Mucosa of descending colon (tissue), 3 donors: ENCODE data around the gene SPINT3. TPM values are rescaled to one million over a fixed set of nuclear protein-coding genes. Genes with fewer than 3 reads are reported as not detected.
A peak's percentile ranks its signal among the peaks of the same experiment; 100 is the strongest.

Source experiments
- ATAC-seq: fragments of 200-7000 bp; cut with Tn5 transposase; one replicate; pipeline ENCODE4 v1.9.1; 2020; ENCODE audit warnings: mild to moderate bottlenecking, moderate library complexity
- DNase-seq, 3 donors: peaks; one replicate each; pipeline ENCODE4 v3.0.0-alpha.2; 2020
- H3K36me3 ChIP-seq: fragments of 200-600 bp; one replicate; pipeline ENCODE4 v1.8.0; 2021; ENCODE audit warnings: low read depth, mild to moderate bottlenecking
- H3K4me1 ChIP-seq: fragments of 200-600 bp; one replicate; pipeline ENCODE4 v1.8.0; 2021; ENCODE audit warnings: low read depth, mild to moderate bottlenecking
- H3K4me3 ChIP-seq: fragments of 200-600 bp; one replicate; pipeline ENCODE4 v1.8.0; 2021; ENCODE audit warnings: mild to moderate bottlenecking
- H3K9me3 ChIP-seq: fragments of 200-600 bp; one replicate; pipeline ENCODE4 v1.8.0; 2021; ENCODE audit warnings: mild to moderate bottlenecking
- intact Hi-C, 2 donors: fragments of 100-400 bp; cut with DNase I in 1 of 2; cut with micrococcal nuclease in 1 of 2; formaldehyde crosslinking; loops; one replicate each; pipeline versions ENCODE4 v1.11.0 to v1.11.1; 2022; cut with DNase I, micrococcal nuclease
- long read RNA-seq, 2 donors: library from polyadenylated mRNA; unstranded; transcript quantifications; one replicate each; pipeline ENCODE4 v2.0.0, GENCODE V29; 2019 to 2021
- total RNA-seq, 3 donors: library from RNA; stranded (reverse); fragmentation: NEBNext Ultra II Directional in 2 of 3; extraction: Animal tissue kit (Norgen Biotek cat#: 25700) in 2 of 3; gene quantifications; one replicate each; pipeline versions ENCODE4 v1.2.1 to v1.2.4, GENCODE V29; 2021 to 2023
- TF ChIP-seq, protein P1 (sequence below): fragments of 200-600 bp; IDR thresholded peaks from one replicate; pipeline ENCODE4 v1.8.0; 2022; ENCODE audit warnings: antibody characterized with exemption, mild to moderate bottlenecking
- donor health status: DM: no; HTN: no; CAD: no; lungs with moderate emphysema.
- donor health status: DM: no; HTN: no; CAD: no.
- donor health status: DM: no; HTN: yes; CAD: no.

SPINT3 gene, protein sequence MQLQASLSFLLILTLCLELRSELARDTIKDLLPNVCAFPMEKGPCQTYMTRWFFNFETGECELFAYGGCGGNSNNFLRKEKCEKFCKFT
- not detected for total RNA-seq
- long read RNA-seq, donor 1: 0 reads
- long read RNA-seq, donor 2: 0 reads

DNA sequence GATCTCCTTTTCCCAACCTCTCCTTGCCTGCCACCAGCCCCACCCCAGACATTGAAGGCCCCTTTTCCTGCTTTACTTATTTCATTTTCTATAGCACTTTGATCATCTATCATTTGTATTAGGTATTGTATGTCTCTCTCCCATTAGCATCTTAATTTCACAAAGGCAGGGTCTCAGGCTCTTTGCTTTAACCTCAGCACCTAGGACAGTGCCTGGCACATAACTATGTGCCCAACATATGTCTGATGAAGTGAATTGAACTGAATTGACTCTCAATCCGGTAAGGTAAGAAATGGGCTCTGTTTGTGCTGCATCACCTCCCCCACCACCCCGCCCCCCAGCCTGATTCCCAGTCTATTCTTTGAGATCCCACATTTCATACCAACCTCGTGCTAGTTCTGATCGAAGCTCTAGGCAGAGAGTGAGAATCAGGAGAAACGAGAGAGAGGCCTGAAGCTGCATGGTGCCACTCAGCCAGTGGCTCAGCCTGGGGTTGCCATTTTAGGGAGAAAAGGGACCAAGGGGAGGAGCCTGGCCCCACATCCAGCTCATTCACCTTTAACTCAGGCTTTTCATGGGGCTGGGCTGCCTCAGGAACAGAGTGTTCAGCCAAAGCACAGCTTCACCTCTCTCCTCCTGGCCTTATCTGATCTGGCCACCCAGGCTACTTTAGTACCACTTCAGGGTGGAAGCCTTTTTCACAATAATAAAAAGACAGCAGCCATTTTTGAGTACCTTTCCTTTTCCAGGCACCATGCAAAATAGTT lies at the start of gene SPINT3:
SPINT3 (minus strand) TSS at position 476 of the 767 bp plus-strand sequence; CDS start at position 462, 14 bp downstream.
- TF ChIP-seq, protein P1, sequence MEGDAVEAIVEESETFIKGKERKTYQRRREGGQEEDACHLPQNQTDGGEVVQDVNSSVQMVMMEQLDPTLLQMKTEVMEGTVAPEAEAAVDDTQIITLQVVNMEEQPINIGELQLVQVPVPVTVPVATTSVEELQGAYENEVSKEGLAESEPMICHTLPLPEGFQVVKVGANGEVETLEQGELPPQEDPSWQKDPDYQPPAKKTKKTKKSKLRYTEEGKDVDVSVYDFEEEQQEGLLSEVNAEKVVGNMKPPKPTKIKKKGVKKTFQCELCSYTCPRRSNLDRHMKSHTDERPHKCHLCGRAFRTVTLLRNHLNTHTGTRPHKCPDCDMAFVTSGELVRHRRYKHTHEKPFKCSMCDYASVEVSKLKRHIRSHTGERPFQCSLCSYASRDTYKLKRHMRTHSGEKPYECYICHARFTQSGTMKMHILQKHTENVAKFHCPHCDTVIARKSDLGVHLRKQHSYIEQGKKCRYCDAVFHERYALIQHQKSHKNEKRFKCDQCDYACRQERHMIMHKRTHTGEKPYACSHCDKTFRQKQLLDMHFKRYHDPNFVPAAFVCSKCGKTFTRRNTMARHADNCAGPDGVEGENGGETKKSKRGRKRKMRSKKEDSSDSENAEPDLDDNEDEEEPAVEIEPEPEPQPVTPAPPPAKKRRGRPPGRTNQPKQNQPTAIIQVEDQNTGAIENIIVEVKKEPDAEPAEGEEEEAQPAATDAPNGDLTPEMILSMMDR: no peak
- Histone ChIP-seq H3K9me3 (no peaks in the 10 kb centered on the region), H3K4me1 (no peaks in the 10 kb centered on the region), H3K36me3 (no peaks in the 10 kb centered on the region), H3K4me3 (no peak within 1 kb of the TSS)
- intact Hi-C loops: no loop called here
- ATAC-seq (no peak), DNase-seq (no peak)

DNA sequence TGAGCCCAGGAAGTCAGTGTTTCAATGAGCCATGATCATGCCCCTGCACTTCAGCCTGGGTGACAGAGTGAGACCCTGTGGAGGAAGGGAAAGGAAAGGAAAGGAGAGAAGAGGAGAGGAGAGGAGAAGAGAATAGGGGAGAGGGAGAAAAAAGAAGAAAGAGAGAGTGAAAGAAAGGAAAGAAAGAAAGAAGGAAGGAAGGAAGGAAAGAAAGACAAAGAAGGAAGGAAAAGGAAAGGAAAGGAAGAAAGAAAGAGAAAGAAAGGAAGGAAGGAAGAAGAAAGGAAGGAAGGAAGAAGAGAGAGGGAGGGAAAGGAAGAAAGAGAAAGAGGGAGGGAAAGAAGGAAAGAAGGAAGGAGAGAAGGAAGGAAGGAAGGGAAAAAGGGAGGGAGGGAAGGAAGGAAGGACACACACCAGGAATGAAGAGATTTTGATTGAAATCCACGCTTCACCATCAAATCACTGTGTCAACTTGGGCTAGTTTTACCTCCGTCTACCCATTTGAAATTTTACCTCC lies 49.4 kb upstream of the SPINT3 start:
- no peaks in the 10 kb centered on the region for H3K36me3 ChIP-seq
- intact Hi-C loops: no loop called here

DNA sequence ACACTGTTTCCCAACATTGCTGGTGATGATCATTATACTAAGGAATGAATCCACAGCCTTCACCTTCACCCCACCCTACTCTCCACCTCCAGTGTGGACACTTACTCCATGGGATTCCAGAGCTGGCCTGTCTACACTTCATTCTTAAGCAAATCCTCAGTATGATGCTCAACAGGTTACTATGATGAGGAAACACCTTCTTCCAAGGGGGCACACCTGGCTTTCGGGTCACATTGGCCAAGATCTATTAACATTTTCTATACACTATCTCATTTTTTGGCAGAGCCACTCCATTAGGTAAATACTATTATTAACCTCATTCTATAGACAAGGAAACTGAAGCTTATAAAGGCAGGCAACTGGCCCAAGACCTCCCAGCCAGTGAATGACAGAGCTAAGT lies 39.8 kb upstream of the SPINT3 start:
- intact Hi-C loops: no loop called here
- no peaks in the 10 kb centered on the region for H3K36me3 ChIP-seq
- peaks cover 3% of the 10 kb centered on the region for H3K4me1 ChIP-seq
- no peaks in the 10 kb centered on the region for H3K9me3 ChIP-seq
- ATAC-seq: no peak
- TF ChIP-seq, protein P1: no peak
- H3K4me3 ChIP-seq: no peak overlapping the region
- no peak for DNase-seq

More for the DNA sequence above, 49.4 kb upstream of the SPINT3 start:
- no peak for ATAC-seq
- no peak overlapping the region for H3K4me3 ChIP-seq
- no peaks in the 10 kb centered on the region for H3K4me1 ChIP-seq
- H3K9me3 ChIP-seq: no peaks in the 10 kb centered on the region
- no peak for DNase-seq
- TF ChIP-seq, protein P1: no peak

DNA sequence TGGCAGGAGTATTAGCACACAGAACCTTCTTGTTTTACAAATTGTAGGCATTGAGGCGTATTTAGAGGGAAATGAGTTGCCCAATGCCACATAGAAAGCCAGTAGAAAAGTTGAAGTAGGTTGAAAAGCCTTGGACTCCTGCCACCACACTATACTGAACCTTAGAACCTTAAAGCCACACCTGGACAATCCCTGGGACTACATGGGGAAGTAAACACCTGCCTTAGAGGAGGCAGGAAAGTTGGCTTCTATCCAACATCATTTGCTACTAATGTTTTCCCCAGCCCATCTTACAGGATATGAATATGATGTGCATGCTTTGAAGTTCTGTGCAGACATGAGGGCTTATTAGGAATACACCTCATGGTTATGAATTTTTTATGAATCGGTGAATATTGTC lies 37.0 kb upstream of the SPINT3 start:
- no peaks in the 10 kb centered on the region for H3K36me3 ChIP-seq
- intact Hi-C loops: no loop called here
- DNase-seq (peak in 1 of 3 donors; percentile 13), ATAC-seq (peak; percentile 99)
- peaks cover 3% of the 10 kb centered on the region for H3K4me1 ChIP-seq
- TF ChIP-seq, protein P1: no peak
- H3K4me3 ChIP-seq: no peak overlapping the region
- no peaks in the 10 kb centered on the region for H3K9me3 ChIP-seq

DNA sequence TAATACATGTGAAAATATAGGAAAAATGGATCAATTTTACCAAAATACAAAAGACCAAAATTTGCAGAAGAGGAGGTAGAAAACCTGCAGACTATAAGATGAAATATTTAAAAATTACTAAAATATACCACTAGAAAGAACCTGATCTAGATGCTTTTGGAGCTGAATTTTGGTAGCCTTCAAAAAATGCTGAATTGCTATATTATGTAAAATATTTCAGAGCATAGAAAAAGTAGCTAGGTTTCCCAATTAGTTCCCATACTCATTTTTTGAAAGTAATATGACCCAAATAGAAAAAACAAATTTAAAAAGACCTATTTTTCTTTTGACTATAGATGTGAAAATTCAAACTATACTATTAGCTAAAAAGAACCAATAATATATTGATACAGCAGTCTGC lies 35.3 kb upstream of the SPINT3 start:
- no peaks in the 10 kb centered on the region for H3K9me3 ChIP-seq
- no peaks in the 10 kb centered on the region for H3K36me3 ChIP-seq
- ATAC-seq (no peak), DNase-seq (no peak)
- H3K4me1 ChIP-seq: peaks cover 3% of the 10 kb centered on the region
- intact Hi-C loops: no loop called here
- TF ChIP-seq, protein P1: no peak
- no peak overlapping the region for H3K4me3 ChIP-seq
